H1 (cell line): Measurements from ENCODE around the gene GPER1. TPM values are rescaled to one million over a fixed set of nuclear protein-coding genes. Genes with fewer than 3 reads are reported as not detected.

ENCODE experiments used
- CTCF ChIA-PET: fragments of 300-600 bp; sonication (Branson Sonifier 250); formaldehyde crosslinking; loops from one replicate; lab custom pipeline; 2021; ENCODE audit not compliant: partially characterized antibody; lab: Charles Lee
- POLR2A ChIA-PET: fragments of 300-600 bp; sonication (Branson Sonifier 250); formaldehyde crosslinking; loops from one replicate; lab custom pipeline; 2021; ENCODE audit warnings: inconsistent platforms; ENCODE audit not compliant: partially characterized antibody; lab: Charles Lee
- DNase-seq, 2 experiments: peaks; one replicate each; pipeline versions ENCODE4 v3.0.0 to v3.0.0-alpha.2; 2010 to 2022; ENCODE audit warnings: low spot score in 2 of 2, low read depth in 1 of 2, mixed read lengths in 1 of 2
- FAIRE-seq: peaks from 2 replicates; lab custom pipeline; 2011; peaks lifted over from hg19 to GRCh38; lab: Jason Lieb, UNC
- H2AFZ ChIP-seq: 2 replicates; pipeline ENCODE4 v1.8.1; 2012; ENCODE audit warnings: low read length, inconsistent platforms
- H2AK5ac ChIP-seq: 2 replicates; pipeline ENCODE4 v1.6.1; 2013; ENCODE audit warnings: low read depth, low read length
- H2BK120ac ChIP-seq: replicated peaks from 2 replicates; pipeline ENCODE3; 2013; ENCODE audit warnings: low read depth, low read length, inconsistent platforms
- H2BK12ac ChIP-seq: 2 replicates; pipeline ENCODE4 v1.6.1; 2013; ENCODE audit warnings: low read depth, low read length
- H2BK15ac ChIP-seq: 2 replicates; pipeline ENCODE4 v1.6.1; 2013; ENCODE audit warnings: low read length
- H2BK20ac ChIP-seq: 2 replicates; pipeline ENCODE4 v1.6.1; 2013; ENCODE audit warnings: low read length
- H2BK5ac ChIP-seq: 2 replicates; pipeline ENCODE4 v1.6.1; 2013; ENCODE audit warnings: low read depth, low read length
- H3K14ac ChIP-seq: 2 replicates; pipeline ENCODE4 v1.6.1; 2013; ENCODE audit warnings: inconsistent platforms; ENCODE audit not compliant: insufficient read length
- H3K18ac ChIP-seq: 2 replicates; pipeline ENCODE4 v1.6.1; 2013; ENCODE audit warnings: low read length; ENCODE audit errors: extremely low read depth
- H3K23ac ChIP-seq: 2 replicates; pipeline ENCODE4 v1.6.1; 2013; ENCODE audit warnings: inconsistent platforms; ENCODE audit not compliant: insufficient read length
- H3K23me2 ChIP-seq: 2 replicates; pipeline ENCODE4 v1.6.1; 2013; ENCODE audit warnings: low read depth, low read length
- H3K27ac ChIP-seq: 2 replicates; pipeline ENCODE4 v1.6.1; 2011; ENCODE audit warnings: low read depth, low read length, inconsistent platforms
- H3K27me3 ChIP-seq, 4 experiments: replicated peaks in 1 of 4; 1 replicate in 1 of 4; 2 replicates in 3 of 4; pipeline versions ENCODE4 v1.6.1 to v1.8.1; 2011 to 2013; ENCODE audit warnings: low read length in 3 of 4, mild to moderate bottlenecking in 3 of 4, inconsistent platforms in 2 of 4, mixed read lengths in 2 of 4, moderate library complexity in 1 of 4; ENCODE audit not compliant: control insufficient read depth in 3 of 4, insufficient read depth in 3 of 4; ENCODE audit errors: extremely low read depth in 1 of 4
- H3K36me3 ChIP-seq, 4 experiments: 2 replicates each; pipeline versions ENCODE4 v1.6.1 to v1.8.1; 2011 to 2013; ENCODE audit warnings: mild to moderate bottlenecking in 4 of 4, low read length in 3 of 4, moderate library complexity in 2 of 4, control low read depth in 1 of 4, inconsistent platforms in 1 of 4; ENCODE audit not compliant: insufficient read depth in 4 of 4, control insufficient read depth in 2 of 4
- H3K4ac ChIP-seq: replicated peaks from 2 replicates; pipeline ENCODE3; 2013; ENCODE audit warnings: low read length, low read depth, mixed read lengths, inconsistent platforms; ENCODE audit not compliant: insufficient read length
- H3K4me1 ChIP-seq, 4 experiments: replicated peaks in 1 of 4; 1 replicate in 1 of 4; 2 replicates in 3 of 4; pipeline versions ENCODE4 v1.6.1 to v1.8.1; 2011 to 2013; ENCODE audit warnings: low read length in 3 of 4, inconsistent platforms in 2 of 4, mixed read lengths in 1 of 4; ENCODE audit not compliant: insufficient read depth in 4 of 4, control insufficient read depth in 3 of 4
- H3K4me2 ChIP-seq, 2 experiments: 2 replicates each; pipeline versions ENCODE4 v1.6.1 to v1.8.1; 2011 to 2013; ENCODE audit warnings: low read depth in 2 of 2, low read length in 2 of 2, control low read depth in 1 of 2, inconsistent platforms in 1 of 2, mild to moderate bottlenecking in 1 of 2; ENCODE audit not compliant: insufficient read depth in 1 of 2
- H3K4me3 ChIP-seq, 4 experiments: fragments of 200-600, 300-600 bp in 1 of 4; sonication (generic), shearing (Covaris generic), sonication (Bioruptor Twin) in 1 of 4; 2 replicates each; pipeline versions ENCODE4 v1.5.1 to v1.8.1; 2011 to 2016; ENCODE audit warnings: low read length in 4 of 4, low read depth in 3 of 4, control low read depth in 2 of 4, inconsistent platforms in 2 of 4, mild to moderate bottlenecking in 2 of 4, mixed read lengths in 1 of 4, moderate library complexity in 1 of 4; ENCODE audit not compliant: insufficient read depth in 2 of 4; ENCODE audit errors: extremely low read depth in 1 of 4
- H3K56ac ChIP-seq: replicated peaks from 2 replicates; pipeline ENCODE3; 2013; ENCODE audit warnings: low read depth, mild to moderate bottlenecking, mixed read lengths, low read length, inconsistent platforms; ENCODE audit not compliant: insufficient read length
- H3K79me1 ChIP-seq: 2 replicates; pipeline ENCODE4 v1.6.1; 2013; ENCODE audit warnings: low read depth, low read length, control low read depth
- H3K79me2 ChIP-seq, 2 experiments: 2 replicates each; pipeline versions ENCODE4 v1.6.1 to v1.8.1; 2012 to 2013; ENCODE audit warnings: low read length in 2 of 2, mild to moderate bottlenecking in 2 of 2, inconsistent platforms in 1 of 2; ENCODE audit not compliant: insufficient read depth in 2 of 2, control insufficient read depth in 1 of 2
- H3K9ac ChIP-seq, 4 experiments: replicated peaks in 1 of 4; 1 replicate in 1 of 4; 2 replicates in 3 of 4; pipeline versions ENCODE4 v1.6.1 to v1.8.1; 2011 to 2013; ENCODE audit warnings: low read depth in 3 of 4, low read length in 3 of 4, control low read depth in 2 of 4, mild to moderate bottlenecking in 2 of 4, moderate library complexity in 2 of 4, inconsistent platforms in 1 of 4; ENCODE audit errors: extremely low read depth in 1 of 4
- H3K9me3 ChIP-seq, 2 experiments: 2 replicates each; pipeline versions ENCODE4 v1.6.1 to v1.8.1; 2012 to 2013; ENCODE audit warnings: mild to moderate bottlenecking in 2 of 2, moderate library complexity in 2 of 2, control low read depth in 1 of 2, inconsistent platforms in 1 of 2, low read depth in 1 of 2, low read length in 1 of 2, mixed read lengths in 1 of 2; ENCODE audit not compliant: insufficient read depth in 2 of 2
- H4K20me1 ChIP-seq, 2 experiments: replicated peaks in 1 of 2; 2 replicates each; pipeline versions ENCODE3 to v1.8.1; 2011 to 2013; ENCODE audit warnings: inconsistent platforms in 2 of 2, low read length in 2 of 2, mild to moderate bottlenecking in 1 of 2; ENCODE audit not compliant: insufficient read depth in 2 of 2, control insufficient read depth in 1 of 2
- H4K5ac ChIP-seq: 2 replicates; pipeline ENCODE4 v1.6.1; 2013; ENCODE audit warnings: low read length, low read depth, mixed read lengths, inconsistent platforms; ENCODE audit not compliant: insufficient read length
- H4K8ac ChIP-seq: 2 replicates; pipeline ENCODE4 v1.8.0; 2013; ENCODE audit warnings: mild to moderate bottlenecking, moderate library complexity, low read length, inconsistent platforms; ENCODE audit not compliant: insufficient read depth; ENCODE audit errors: extremely low read depth
- H4K91ac ChIP-seq: replicated peaks from 2 replicates; pipeline ENCODE3; 2013; ENCODE audit warnings: low read length, mixed read lengths, inconsistent platforms; ENCODE audit not compliant: insufficient read length
- BRCA1 ChIP-seq: IDR thresholded peaks from 2 replicates; pipeline ENCODE4 v1.6.1; 2012; ENCODE audit warnings: low read depth, low read length, improper control_type of control experiment
- CEBPB ChIP-seq: IDR thresholded peaks from 2 replicates; pipeline ENCODE4 v1.6.1; 2012; ENCODE audit warnings: low read depth, low read length
- EP300 ChIP-seq, 2 experiments: IDR thresholded peaks; 1 replicate in 1 of 2; 2 replicates in 1 of 2; pipeline ENCODE4 v1.6.1; 2011 to 2012; ENCODE audit warnings: low read depth in 2 of 2, low read length in 2 of 2, mild to moderate bottlenecking in 2 of 2, borderline replicate concordance in 1 of 2, inconsistent platforms in 1 of 2, moderate library complexity in 1 of 2
- HDAC6 ChIP-seq: IDR thresholded peaks from one replicate; pipeline ENCODE4 v1.7.1; 2012; ENCODE audit warnings: low read depth, mild to moderate bottlenecking, inconsistent platforms, low read length, moderate library complexity
- NANOG ChIP-seq: IDR thresholded peaks from 2 replicates; pipeline ENCODE4 v1.6.1; 2011; ENCODE audit warnings: low read length, low read depth, mild to moderate bottlenecking, inconsistent platforms; ENCODE audit not compliant: insufficient read depth, poor library complexity, severe bottlenecking
- POLR2AphosphoS5 ChIP-seq: IDR thresholded peaks from 2 replicates; pipeline ENCODE4 v1.6.1; 2011; ENCODE audit warnings: low read depth, low read length
- SP1 ChIP-seq: IDR thresholded peaks from 2 replicates; pipeline ENCODE4 v1.6.1; 2011; ENCODE audit warnings: low read depth, low read length
- USF2 ChIP-seq: IDR thresholded peaks from 2 replicates; pipeline ENCODE4 v1.6.1; 2011; ENCODE audit warnings: low read length, improper control_type of control experiment
- YY1 ChIP-seq: IDR thresholded peaks from 2 replicates; pipeline ENCODE4 v1.6.1; 2011; ENCODE audit warnings: low read depth, mild to moderate bottlenecking, low read length
- WGBS, 2 experiments: shearing (Covaris generic) in 1 of 2; methylation state at CpG; one replicate each; pipeline versions ENCODE4 v1.1.6 to v1.1.7; 2013 to 2015; ENCODE audit warnings: low lambda C conversion rate in 2 of 2, mixed read lengths in 2 of 2, inconsistent platforms in 1 of 2, low coverage in 1 of 2, missing lambda C conversion rate in 1 of 2; ENCODE audit not compliant: insufficient replicate concordance in 2 of 2, insufficient coverage in 1 of 2, insufficient read length in 1 of 2; ENCODE audit errors: extremely low coverage in 1 of 2, missing lambda C conversion rate in 1 of 2; 5-methylcytosine and 5-hydroxymethylcytosine counted together
- polyA plus RNA-seq, 7 experiments: library from polyadenylated mRNA; depleted of rRNA in 3 of 7; stranded (reverse) in 5 of 7; unstranded in 2 of 7; fragments of >200 nt in 5 of 7; fragments of 200-250 nt in 2 of 7; gene quantifications; 1 replicate in 5 of 7; 2 replicates in 1 of 7; 4 replicates in 1 of 7; pipeline versions ENCODE4 v1.2.1 to v1.2.3, GENCODE V29; 2011 to 2013; ENCODE audit warnings: missing spikeins in 2 of 7, mixed read lengths in 2 of 7
- total RNA-seq: library from RNA; stranded (reverse); fragmentation: NEBNext Ultra II Directional; extraction: Animal tissue kit (Norgen Biotek cat#: 25700); gene quantifications from 2 replicates; pipeline ENCODE4 v1.2.1, GENCODE V29; 2021

The GPER1 gene
- total and polyA plus RNA-seq, 2 of the 8 experiments (the other 6 are each of a cell fraction or from before 2014, with no cell fraction given), result 0.24 to 0.47 TPM

DNA sequence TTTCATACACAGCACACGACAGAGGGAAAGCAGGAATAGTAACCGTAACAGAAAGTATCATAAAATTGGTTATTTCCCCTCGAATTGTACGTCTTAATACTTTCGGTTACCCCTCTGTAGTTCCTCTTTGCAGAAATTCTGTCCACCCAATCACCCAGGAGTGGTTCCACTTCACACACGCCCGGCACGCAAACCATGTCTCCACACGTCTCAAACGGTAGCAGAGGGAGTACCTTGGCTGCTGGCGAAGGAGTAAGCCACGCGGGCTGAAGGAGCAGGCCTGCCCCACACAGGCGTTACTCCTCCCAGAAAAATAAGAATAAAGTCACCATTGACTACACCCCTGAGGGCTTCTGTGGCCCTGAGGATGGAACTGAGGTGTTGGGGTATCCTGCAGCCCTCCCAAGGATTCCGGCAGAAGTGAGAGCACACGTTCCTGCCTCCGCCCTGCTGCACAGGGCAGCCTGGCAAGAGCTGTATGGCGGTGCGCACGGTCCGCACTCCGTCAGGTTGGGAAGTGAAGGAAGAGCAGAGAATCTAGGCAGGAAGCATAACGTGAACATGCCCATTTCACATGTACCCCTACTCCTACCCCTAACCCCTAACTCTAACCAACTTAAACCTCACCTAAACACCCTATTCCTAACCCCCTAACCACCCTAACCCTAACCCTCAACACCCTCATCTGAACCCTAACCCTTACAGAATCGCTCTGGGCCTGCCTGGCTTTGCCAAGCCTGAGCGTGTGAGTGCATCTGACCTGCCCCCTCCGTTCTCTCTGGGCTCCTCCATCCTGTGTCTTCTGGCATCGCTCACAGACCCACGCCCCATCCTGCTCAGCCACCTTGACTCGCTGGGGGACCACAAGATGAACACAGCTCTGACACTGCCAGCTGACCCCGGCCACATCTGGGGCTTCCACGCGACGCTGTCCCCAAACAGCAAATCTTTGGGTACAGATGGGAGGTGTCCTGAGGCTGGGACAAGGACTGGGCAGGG is 25.3 kb upstream of the GPER1 start:
- Histone ChIP-seq H2BK12ac (no peak overlapping the region), H3K27me3 (no peaks in the 10 kb centered on the region), H3K23ac (no peak overlapping the region), H3K4ac (no peak overlapping the region), H4K5ac (no peak overlapping the region), H3K4me1 (peaks cover 0 to 20% (median 13%) of the 10 kb centered on the region in 4 experiments; a peak in 6 of 7 replicates), H4K91ac (no peak overlapping the region), H3K4me2 (no peak overlapping the region), H2BK20ac (no peak overlapping the region), H2AFZ (no peak overlapping the region), H3K4me3 (no peak overlapping the region), H2BK120ac (no peak overlapping the region), H3K9ac (peak overlapping the region in 1 of 4 experiments; percentile 32; a peak in 1 of 7 replicates), H3K56ac (no peak overlapping the region), H3K9me3 (no peaks in the 10 kb centered on the region), H2BK5ac (no peak overlapping the region; the same call in 1 of the 2 replicates), H2AK5ac (peak overlapping the region; percentile 65; the same call in 1 of the 2 replicates), H3K23me2 (no peaks in the 10 kb centered on the region; the same call in 1 of the 2 replicates), H3K14ac (no peak overlapping the region), H3K79me1 (peaks cover 5% of the 10 kb centered on the region; the same call in 1 of the 2 replicates), H3K36me3 (peaks cover 0 to 7% (median 0%) of the 10 kb centered on the region in 4 experiments; a peak in 1 of 8 replicates), H4K8ac (0 out of 2 replicates have a peak overlapping the region, but pooled peaks have one; percentile 15), H3K79me2 (no peaks in the 10 kb centered on the region; a peak in 1 of 4 replicates), H3K27ac (no peak overlapping the region), H4K20me1 (peaks cover 14 to 17% of the 10 kb centered on the region in 2 experiments), H2BK15ac (no peak overlapping the region; the same call in 1 of the 2 replicates), H3K18ac (no peak overlapping the region)
- 84% methylated on average over 32 of the region's 33 CpGs; no CpG with 5 or more reads in 1 of the 2 experiments for WGBS, 2 experiments
- FAIRE-seq (no peak), DNase-seq (no peak)
- POLR2A ChIA-PET, result no interaction called here
- CTCF ChIA-PET, result interaction anchor here (1.2 to 8.1 kb wide), 4 partner anchors 10 to 69 kb away, joined by 3 to 76 read pairs (median 5); no protein-coding TSS in a partner anchor
- no peak for TF ChIP-seq NANOG
- no peak for TF ChIP-seq EP300 (IDR thresholded peaks at IDR 0.05; ENCODE audit: borderline replicate concordance in 1 of 2, low read depth in 2 of 2, low read length in 2 of 2)
- TF ChIP-seq BRCA1, result no peak
- no peak for TF ChIP-seq POLR2AphosphoS5
- no peak for TF ChIP-seq SP1
- TF ChIP-seq HDAC6, result no peak
- TF ChIP-seq CEBPB, result no peak
- TF ChIP-seq YY1, result no peak
- TF ChIP-seq USF2, result no peak
